ENCODE measurements around the gene ANKRD35.
"Not testable (repeated sequence)": the region's sequence is repeated elsewhere in the genome, so short reads cannot be mapped to it uniquely, and the experiment has no call there.

ANKRD35 gene

GRCh38 chr1:145845144-145845513 lies 40.5 kb downstream of the ANKRD35 start:
- in situ Hi-C loops (cut with MboI; ENCODE audit: low pct_unique_long_range_greater_than_20kb, low sequenced_read_pairs, unreplicated experiment), result no loop called here
- TF ChIP-seq, protein P1, sequence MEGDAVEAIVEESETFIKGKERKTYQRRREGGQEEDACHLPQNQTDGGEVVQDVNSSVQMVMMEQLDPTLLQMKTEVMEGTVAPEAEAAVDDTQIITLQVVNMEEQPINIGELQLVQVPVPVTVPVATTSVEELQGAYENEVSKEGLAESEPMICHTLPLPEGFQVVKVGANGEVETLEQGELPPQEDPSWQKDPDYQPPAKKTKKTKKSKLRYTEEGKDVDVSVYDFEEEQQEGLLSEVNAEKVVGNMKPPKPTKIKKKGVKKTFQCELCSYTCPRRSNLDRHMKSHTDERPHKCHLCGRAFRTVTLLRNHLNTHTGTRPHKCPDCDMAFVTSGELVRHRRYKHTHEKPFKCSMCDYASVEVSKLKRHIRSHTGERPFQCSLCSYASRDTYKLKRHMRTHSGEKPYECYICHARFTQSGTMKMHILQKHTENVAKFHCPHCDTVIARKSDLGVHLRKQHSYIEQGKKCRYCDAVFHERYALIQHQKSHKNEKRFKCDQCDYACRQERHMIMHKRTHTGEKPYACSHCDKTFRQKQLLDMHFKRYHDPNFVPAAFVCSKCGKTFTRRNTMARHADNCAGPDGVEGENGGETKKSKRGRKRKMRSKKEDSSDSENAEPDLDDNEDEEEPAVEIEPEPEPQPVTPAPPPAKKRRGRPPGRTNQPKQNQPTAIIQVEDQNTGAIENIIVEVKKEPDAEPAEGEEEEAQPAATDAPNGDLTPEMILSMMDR (IDR thresholded peaks at IDR 0.05; ENCODE audit: extremely low read depth, insufficient read depth, missing control alignments), result no peak
- DNase-seq (ENCODE audit: low spot score), result peak; percentile 76

DNA sequence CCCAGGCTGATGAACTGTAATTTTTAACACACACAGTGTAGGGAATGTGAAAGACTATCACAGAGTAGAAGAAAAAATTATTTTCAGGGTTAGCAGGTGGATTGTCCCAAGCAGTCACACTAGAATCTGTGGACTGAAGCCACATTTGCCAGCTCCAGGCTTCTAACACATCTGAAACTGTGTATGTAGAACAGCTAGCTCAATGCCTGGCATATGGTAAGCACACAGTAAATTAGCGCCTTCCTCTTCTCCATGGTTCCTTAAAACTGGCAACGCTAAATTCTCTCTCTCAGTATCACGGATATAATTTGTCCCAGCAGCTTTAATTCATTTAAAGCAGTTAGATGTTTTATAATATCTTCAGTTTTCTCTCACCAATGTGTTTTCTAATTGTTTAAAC lies 42.6 kb downstream of the ANKRD35 start:
- in situ Hi-C loops (cut with MboI; ENCODE audit: low pct_unique_long_range_greater_than_20kb, low sequenced_read_pairs, unreplicated experiment), result no loop called here
- DNase-seq (ENCODE audit: low spot score), result no peak
- TF ChIP-seq, protein P1 (IDR thresholded peaks at IDR 0.05; ENCODE audit: extremely low read depth, insufficient read depth, missing control alignments), result no peak

DNA sequence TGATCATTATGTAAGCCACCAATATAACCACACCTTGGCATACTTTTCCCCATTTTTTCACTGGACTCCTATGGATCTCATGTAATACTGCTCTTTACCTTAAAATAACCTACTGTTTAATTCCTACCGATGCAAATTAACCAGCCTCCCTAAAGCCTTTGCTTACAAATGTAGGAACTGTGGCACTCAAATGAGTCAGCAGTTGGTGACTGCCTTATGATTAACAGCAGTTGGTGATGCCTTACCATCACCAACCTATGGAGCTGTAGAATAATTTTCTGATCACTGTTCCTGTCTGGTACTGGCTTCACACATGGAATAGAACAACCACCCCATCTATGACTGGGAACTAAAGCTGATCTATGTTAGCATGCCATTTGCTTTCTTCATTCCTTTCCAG lies 48.0 kb downstream of the ANKRD35 start:
- in situ Hi-C loops (cut with MboI; ENCODE audit: low pct_unique_long_range_greater_than_20kb, low sequenced_read_pairs, unreplicated experiment), result no loop called here
- TF ChIP-seq, protein P1 (IDR thresholded peaks at IDR 0.05; ENCODE audit: extremely low read depth, insufficient read depth, missing control alignments), result no peak
- DNase-seq (ENCODE audit: low spot score), result no peak

DNA sequence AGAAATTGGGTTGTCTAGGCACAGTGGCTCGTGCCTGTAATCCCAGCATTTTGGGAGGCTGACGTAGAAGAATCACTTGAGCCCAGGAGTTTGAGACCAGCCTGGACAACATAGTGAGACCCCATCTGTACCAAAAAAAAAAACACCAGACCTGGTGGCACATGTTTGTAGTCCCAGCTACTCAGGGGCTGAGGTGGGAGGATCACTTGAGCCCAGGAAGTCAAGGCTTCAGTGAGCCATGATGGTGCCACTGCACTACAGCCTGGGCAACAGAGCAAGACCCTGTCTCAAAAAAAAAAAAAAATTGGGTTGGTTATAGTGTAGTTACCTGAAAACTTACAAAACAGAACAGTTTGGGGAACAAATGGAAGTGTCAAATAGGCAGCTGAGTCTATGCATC lies 54.9 kb downstream of the ANKRD35 start:
- DNase-seq (ENCODE audit: low spot score); in situ Hi-C loops (cut with MboI; ENCODE audit: low pct_unique_long_range_greater_than_20kb, low sequenced_read_pairs, unreplicated experiment): not testable (repeated sequence)

DNA sequence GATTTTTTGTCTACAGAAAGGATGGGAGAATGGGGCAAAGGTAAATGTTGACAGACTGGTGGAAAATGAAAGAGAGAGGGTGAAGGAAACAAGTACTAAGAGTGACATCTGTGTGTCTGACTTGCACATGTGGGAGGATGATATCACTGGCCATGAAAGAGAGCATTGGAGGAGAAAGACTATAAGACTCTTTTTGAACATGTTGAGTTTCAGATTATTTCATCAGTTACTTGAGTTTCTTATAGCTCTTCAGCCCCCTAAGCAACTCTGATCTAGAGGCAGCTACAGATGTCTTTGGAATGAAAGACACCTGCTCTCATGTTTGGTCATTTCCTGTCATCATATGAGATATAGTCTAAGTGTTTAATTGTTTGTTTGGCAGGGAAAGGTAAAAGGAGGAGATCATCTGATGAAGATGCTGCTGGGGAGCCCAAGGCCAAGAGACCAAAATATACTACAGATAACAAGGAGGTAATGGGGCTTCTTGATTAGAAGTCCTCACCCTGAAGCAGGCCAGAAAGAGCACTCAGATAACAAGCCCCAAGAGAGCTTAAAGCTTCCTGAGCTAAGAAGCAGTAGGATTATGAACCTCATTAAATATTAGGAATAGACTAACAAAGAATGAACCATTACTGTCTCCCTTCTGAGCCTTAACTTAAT lies 57.2 kb downstream of the ANKRD35 start:
- DNase-seq (ENCODE audit: low spot score), result peak; percentile 60
- in situ Hi-C loops (cut with MboI; ENCODE audit: low pct_unique_long_range_greater_than_20kb, low sequenced_read_pairs, unreplicated experiment), result no loop called here
- TF ChIP-seq, protein P1 (IDR thresholded peaks at IDR 0.05; ENCODE audit: extremely low read depth, insufficient read depth, missing control alignments), result no peak

DNA sequence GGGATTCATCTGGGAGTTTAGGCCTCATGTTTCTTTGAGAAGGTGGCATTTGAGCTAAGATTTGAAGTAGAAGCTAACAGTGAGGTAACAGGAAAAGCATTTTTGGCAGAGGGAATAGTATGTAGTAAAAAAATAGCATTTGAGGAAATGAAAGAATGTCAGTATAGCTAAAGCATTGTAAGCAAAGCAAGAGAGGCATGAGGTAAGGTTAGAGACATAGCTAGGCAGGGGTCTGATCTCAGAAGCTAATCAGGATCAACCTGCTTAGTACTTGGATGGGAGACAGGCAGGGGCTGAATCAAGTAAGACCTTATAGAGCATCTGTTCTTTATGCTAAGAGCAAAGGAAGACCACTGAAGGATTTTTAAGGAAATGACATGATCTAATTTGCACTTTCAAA lies 57.7 kb downstream of the ANKRD35 start:
- in situ Hi-C loops (cut with MboI; ENCODE audit: low pct_unique_long_range_greater_than_20kb, low sequenced_read_pairs, unreplicated experiment), result no loop called here
- no peak for DNase-seq (ENCODE audit: low spot score)
- TF ChIP-seq, protein P1 (IDR thresholded peaks at IDR 0.05; ENCODE audit: extremely low read depth, insufficient read depth, missing control alignments), result no peak

DNA sequence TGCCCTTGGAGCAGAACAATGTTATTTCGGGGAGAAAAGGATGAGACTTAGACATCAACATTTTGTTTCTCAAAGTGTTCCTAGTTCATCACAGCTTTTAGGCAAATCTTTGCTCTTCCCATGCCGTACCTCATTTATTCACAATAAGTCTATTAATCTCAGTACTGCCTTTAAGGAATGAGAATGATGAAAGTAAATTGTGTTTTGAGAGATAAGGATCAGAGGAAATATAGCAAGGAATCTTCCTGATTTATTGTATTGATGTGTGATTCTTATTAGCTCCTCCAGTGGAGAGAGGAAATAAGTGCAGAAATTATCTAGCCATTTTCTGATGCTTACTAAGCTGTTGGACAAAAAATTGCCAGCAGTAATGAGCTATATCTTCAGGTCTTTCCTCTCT lies 59.6 kb downstream of the ANKRD35 start:
- no peak for DNase-seq (ENCODE audit: low spot score)
- TF ChIP-seq, protein P1 (IDR thresholded peaks at IDR 0.05; ENCODE audit: extremely low read depth, insufficient read depth, missing control alignments), result no peak
- in situ Hi-C loops (cut with MboI; ENCODE audit: low pct_unique_long_range_greater_than_20kb, low sequenced_read_pairs, unreplicated experiment), result no loop called here
